Measurements from ENCODE around the gene PDE10A.
"Not testable (repeated sequence)": the region's sequence is repeated elsewhere in the genome, so short reads cannot be mapped to it uniquely, and the experiment has no call there.

The PDE10A gene

GRCh38 chr6:165594584-165595333, 68.3 kb downstream of the PDE10A start:
- Histone ChIP-seq H3K9me3 (no peaks in the 10 kb centered on the region; the same call in 1 of the 2 replicates), H3K4me3 (no peak overlapping the region), H3K36me3 (replicated peaks) (no peaks in the 10 kb centered on the region), H3K27me3 (ENCODE audit: low read depth) (no peaks in the 10 kb centered on the region), H3K4me1 (peaks cover 12% of the 10 kb centered on the region)
- in situ Hi-C loops (cut with MboI; ENCODE audit: low sequenced_read_pairs), result no loop called here
- DNase-seq (ENCODE audit: low spot score in 2 of 2), result no peak

- H3K9me3 ChIP-seq; H3K4me3 ChIP-seq; H3K4me1 ChIP-seq; in situ Hi-C loops (cut with MboI; ENCODE audit: low sequenced_read_pairs); DNase-seq (ENCODE audit: low spot score in 2 of 2); H3K27me3 ChIP-seq (ENCODE audit: low read depth); H3K36me3 ChIP-seq (replicated peaks): not testable (repeated sequence)
Measured at GRCh38 chr6:165592947-165593346, 70.1 kb downstream of the PDE10A start.

- Histone ChIP-seq H3K9me3 (no peaks in the 10 kb centered on the region; the same call in 1 of the 2 replicates), H3K4me1 (no peaks in the 10 kb centered on the region), H3K4me3 (no peak overlapping the region), H3K36me3 (replicated peaks) (no peaks in the 10 kb centered on the region), H3K27me3 (ENCODE audit: low read depth) (no peaks in the 10 kb centered on the region)
- no peak for DNase-seq (ENCODE audit: low spot score in 2 of 2)
- in situ Hi-C loops (cut with MboI; ENCODE audit: low sequenced_read_pairs), result no loop called here
Measured at GRCh38 chr6:165588515-165588914, 74.5 kb downstream of the PDE10A start.

- no peak for DNase-seq (ENCODE audit: low spot score in 2 of 2)
- no peaks in the 10 kb centered on the region for H3K36me3 ChIP-seq (replicated peaks)
- no peak overlapping the region for H3K4me3 ChIP-seq
- H3K4me1 ChIP-seq, result no peaks in the 10 kb centered on the region
- H3K27me3 ChIP-seq (ENCODE audit: low read depth), result no peaks in the 10 kb centered on the region
- in situ Hi-C loops (cut with MboI; ENCODE audit: low sequenced_read_pairs), result no loop called here
- no peaks in the 10 kb centered on the region for H3K9me3 ChIP-seq
Measured at GRCh38 chr6:165587206-165587605, 75.8 kb downstream of the PDE10A start.

GRCh38 chr6:165586706-165587105, 76.3 kb downstream of the PDE10A start:
- DNase-seq (ENCODE audit: low spot score in 2 of 2), result no peak
- in situ Hi-C loops (cut with MboI; ENCODE audit: low sequenced_read_pairs), result no loop called here
- H3K36me3 ChIP-seq (replicated peaks), result no peaks in the 10 kb centered on the region
- no peaks in the 10 kb centered on the region for H3K9me3 ChIP-seq
- no peak overlapping the region for H3K4me3 ChIP-seq
- no peaks in the 10 kb centered on the region for H3K27me3 ChIP-seq (ENCODE audit: low read depth)
- H3K4me1 ChIP-seq, result no peaks in the 10 kb centered on the region; the same call in 1 of the 2 replicates

- H3K9me3 ChIP-seq, result no peaks in the 10 kb centered on the region
- DNase-seq (ENCODE audit: low spot score in 2 of 2), result no peak
- no peaks in the 10 kb centered on the region for H3K27me3 ChIP-seq (ENCODE audit: low read depth)
- in situ Hi-C loops (cut with MboI; ENCODE audit: low sequenced_read_pairs), result no loop called here
- no peak overlapping the region for H3K4me3 ChIP-seq
- no peaks in the 10 kb centered on the region for H3K36me3 ChIP-seq (replicated peaks)
- no peaks in the 10 kb centered on the region; the same call in 1 of the 2 replicates for H3K4me1 ChIP-seq
Measured at GRCh38 chr6:165585060-165585459, 78.0 kb downstream of the PDE10A start.

GRCh38 chr6:165584541-165584940, 78.5 kb downstream of the PDE10A start:
- H3K36me3 ChIP-seq (replicated peaks), result no peaks in the 10 kb centered on the region
- H3K4me3 ChIP-seq, result no peak overlapping the region
- H3K27me3 ChIP-seq (ENCODE audit: low read depth), result no peaks in the 10 kb centered on the region
- DNase-seq (ENCODE audit: low spot score in 2 of 2), result no peak
- H3K9me3 ChIP-seq, result no peaks in the 10 kb centered on the region
- in situ Hi-C loops (cut with MboI; ENCODE audit: low sequenced_read_pairs), result no loop called here
- no peaks in the 10 kb centered on the region; the same call in 1 of the 2 replicates for H3K4me1 ChIP-seq

GRCh38 chr6:165581678-165582077, 81.4 kb downstream of the PDE10A start:
- no peaks in the 10 kb centered on the region for H3K36me3 ChIP-seq (replicated peaks)
- H3K4me1 ChIP-seq, result no peaks in the 10 kb centered on the region; the same call in 1 of the 2 replicates
- no peak for DNase-seq (ENCODE audit: low spot score in 2 of 2)
- in situ Hi-C loops (cut with MboI; ENCODE audit: low sequenced_read_pairs), result no loop called here
- H3K27me3 ChIP-seq (ENCODE audit: low read depth), result no peaks in the 10 kb centered on the region
- H3K9me3 ChIP-seq, result no peaks in the 10 kb centered on the region
- no peak overlapping the region for H3K4me3 ChIP-seq

GRCh38 chr6:165580136-165580535, 82.9 kb downstream of the PDE10A start:
- Histone ChIP-seq H3K36me3 (replicated peaks) (no peaks in the 10 kb centered on the region), H3K4me1 (no peaks in the 10 kb centered on the region; the same call in 1 of the 2 replicates), H3K9me3 (no peaks in the 10 kb centered on the region), H3K4me3 (no peak overlapping the region), H3K27me3 (ENCODE audit: low read depth) (no peaks in the 10 kb centered on the region)
- in situ Hi-C loops (cut with MboI; ENCODE audit: low sequenced_read_pairs), result no loop called here
- no peak for DNase-seq (ENCODE audit: low spot score in 2 of 2)

GRCh38 chr6:165579151-165579550, 83.9 kb downstream of the PDE10A start:
- no peaks in the 10 kb centered on the region for H3K27me3 ChIP-seq (ENCODE audit: low read depth)
- in situ Hi-C loops (cut with MboI; ENCODE audit: low sequenced_read_pairs), result no loop called here

GRCh38 chr6:165577556-165577955, 85.5 kb downstream of the PDE10A start:
- DNase-seq (ENCODE audit: low spot score in 2 of 2), result no peak
- Histone ChIP-seq H3K27me3 (ENCODE audit: low read depth) (no peaks in the 10 kb centered on the region), H3K36me3 (replicated peaks) (no peaks in the 10 kb centered on the region), H3K4me1 (peaks cover 8% of the 10 kb centered on the region), H3K9me3 (no peaks in the 10 kb centered on the region), H3K4me3 (no peak overlapping the region)
- in situ Hi-C loops (cut with MboI; ENCODE audit: low sequenced_read_pairs), result no loop called here

More at GRCh38 chr6:165579151-165579550, 83.9 kb downstream of the PDE10A start:
- Histone ChIP-seq H3K4me1 (no peaks in the 10 kb centered on the region; the same call in 1 of the 2 replicates), H3K4me3 (no peak overlapping the region), H3K9me3 (no peaks in the 10 kb centered on the region), H3K36me3 (replicated peaks) (no peaks in the 10 kb centered on the region)
- DNase-seq (ENCODE audit: low spot score in 2 of 2), result no peak

GRCh38 chr6:165575158-165575549, 87.9 kb downstream of the PDE10A start:
- H3K27me3 ChIP-seq (ENCODE audit: low read depth), result no peaks in the 10 kb centered on the region
- H3K36me3 ChIP-seq (replicated peaks), result no peaks in the 10 kb centered on the region
- H3K4me3 ChIP-seq, result no peak overlapping the region
- H3K4me1 ChIP-seq, result peaks cover 8% of the 10 kb centered on the region
- no peak for DNase-seq (ENCODE audit: low spot score in 2 of 2)
- no peaks in the 10 kb centered on the region for H3K9me3 ChIP-seq
- in situ Hi-C loops (cut with MboI; ENCODE audit: low sequenced_read_pairs), result no loop called here

- no peaks in the 10 kb centered on the region for H3K36me3 ChIP-seq (replicated peaks)
- in situ Hi-C loops (cut with MboI; ENCODE audit: low sequenced_read_pairs), result no loop called here
- no peak for DNase-seq (ENCODE audit: low spot score in 2 of 2)
- peaks cover 8% of the 10 kb centered on the region for H3K4me1 ChIP-seq
- H3K4me3 ChIP-seq, result no peak overlapping the region
- H3K9me3 ChIP-seq, result no peaks in the 10 kb centered on the region
- no peaks in the 10 kb centered on the region for H3K27me3 ChIP-seq (ENCODE audit: low read depth)
Measured at GRCh38 chr6:165574220-165575157, 88.6 kb downstream of the PDE10A start.

GRCh38 chr6:165573671-165574070, 89.4 kb downstream of the PDE10A start:
- Histone ChIP-seq H3K36me3 (replicated peaks) (no peaks in the 10 kb centered on the region), H3K4me1 (peaks cover 8% of the 10 kb centered on the region), H3K9me3 (no peaks in the 10 kb centered on the region), H3K4me3 (no peak overlapping the region), H3K27me3 (ENCODE audit: low read depth) (no peaks in the 10 kb centered on the region)
- peak; percentile 22 to 44 for DNase-seq (ENCODE audit: low spot score in 2 of 2)
- in situ Hi-C loops (cut with MboI; ENCODE audit: low sequenced_read_pairs), result no loop called here

All from HAP-1 (cell line).